Karpas-422 (cell line): Measurements from ENCODE around the gene MAGI2. TPM values are rescaled to one million over a fixed set of nuclear protein-coding genes. Genes with fewer than 3 reads are reported as not detected.

Experiments
- DNase-seq: peaks from one replicate; pipeline ENCODE4 v3.0.0-alpha.2; 2015
- H2AFZ ChIP-seq: fragments of 200-600 bp; sonication (generic); 2 replicates; pipeline ENCODE4 v1.6.1; 2014; ENCODE audit warnings: antibody characterized with exemption, low read length, mixed read lengths
- H3K27ac ChIP-seq: fragments of 200-600 bp; sonication (generic); 2 replicates; pipeline ENCODE4 v1.5.1; 2014; ENCODE audit warnings: mild to moderate bottlenecking, low read length, moderate library complexity
- H3K27me3 ChIP-seq: fragments of 200-600 bp; sonication (generic); 2 replicates; pipeline ENCODE4 v1.6.1; 2014; ENCODE audit warnings: low read length, mixed read lengths
- H3K36me3 ChIP-seq: fragments of 200-600 bp; sonication (generic); 2 replicates; pipeline ENCODE4 v1.6.1; 2014; ENCODE audit warnings: low read length, mixed read lengths; ENCODE audit not compliant: insufficient read depth
- H3K4me1 ChIP-seq: fragments of 200-600 bp; sonication (generic); 2 replicates; pipeline ENCODE4 v1.6.1; 2014; ENCODE audit warnings: mild to moderate bottlenecking, low read length, mixed read lengths
- H3K4me2 ChIP-seq: fragments of 200-600 bp; sonication (generic); 2 replicates; pipeline ENCODE4 v1.6.1; 2014; ENCODE audit warnings: low read length, low read depth, mild to moderate bottlenecking; ENCODE audit not compliant: poor library complexity, severe bottlenecking
- H3K4me3 ChIP-seq: fragments of 200-600 bp; sonication (generic); 2 replicates; pipeline ENCODE4 v1.5.1; 2014; ENCODE audit warnings: mild to moderate bottlenecking, antibody characterized with exemption, low read length, mixed read lengths
- H3K79me2 ChIP-seq: fragments of 200-600 bp; sonication (generic); 2 replicates; pipeline ENCODE4 v1.6.1; 2014; ENCODE audit warnings: mild to moderate bottlenecking, low read length, mixed read lengths
- H3K9ac ChIP-seq: fragments of 200-600 bp; sonication (generic); 2 replicates; pipeline ENCODE4 v1.6.0; 2014; ENCODE audit warnings: low read length
- H3K9me2 ChIP-seq: fragments of 200-600 bp; sonication (generic), shearing (Covaris generic); replicated peaks from 2 replicates; pipeline ENCODE4 v1.6.0; 2014; ENCODE audit warnings: mild to moderate bottlenecking, low read length, moderate library complexity; ENCODE audit not compliant: insufficient read depth
- H3K9me3 ChIP-seq: fragments of 300-700, 200-600 bp; sonication (generic); 2 replicates; pipeline ENCODE4 v1.6.1; 2014; ENCODE audit warnings: low read length, mixed read lengths
- H4K20me1 ChIP-seq: fragments of 200-600 bp; sonication (generic); 2 replicates; pipeline ENCODE4 v1.6.1; 2014; ENCODE audit warnings: mild to moderate bottlenecking, antibody characterized with exemption, low read length, low read depth; ENCODE audit not compliant: insufficient read depth
- total RNA-seq: library from RNA; depleted of rRNA; stranded (reverse); fragments of >200 nt; shearing (Covaris generic); gene quantifications from 2 replicates; pipeline ENCODE4 v1.2.3, GENCODE V29; 2014; ENCODE audit warnings: low replicate concordance

The MAGI2 gene
- total RNA-seq, 1 experiment from 2014 or later: 0.93 TPM

- Histone ChIP-seq H3K9ac (no peak overlapping the region), H4K20me1 (no peaks in the 10 kb centered on the region), H3K79me2 (no peaks in the 10 kb centered on the region), H3K4me1 (no peaks in the 10 kb centered on the region), H2AFZ (no peak overlapping the region), H3K9me3 (no peaks in the 10 kb centered on the region), H3K27ac (no peak overlapping the region), H3K4me3 (no peak overlapping the region), H3K27me3 (no peaks in the 10 kb centered on the region), H3K4me2 (no peak overlapping the region), H3K36me3 (no peaks in the 10 kb centered on the region), H3K9me2 (no peaks in the 10 kb centered on the region)
- no peak for DNase-seq
Observed at GRCh38 chr7:78562191-78562590, 891.3 kb downstream of the MAGI2 start.

- no peak for DNase-seq
- no peak overlapping the region for H2AFZ ChIP-seq
- H3K27me3 ChIP-seq: no peaks in the 10 kb centered on the region
- no peak overlapping the region for H3K4me3 ChIP-seq
- H3K9ac ChIP-seq: no peak overlapping the region
- H3K36me3 ChIP-seq: no peaks in the 10 kb centered on the region
- no peaks in the 10 kb centered on the region for H3K9me3 ChIP-seq
- no peaks in the 10 kb centered on the region for H3K79me2 ChIP-seq
- H3K4me2 ChIP-seq: no peak overlapping the region
- no peaks in the 10 kb centered on the region for H4K20me1 ChIP-seq
- H3K9me2 ChIP-seq: no peaks in the 10 kb centered on the region
- H3K27ac ChIP-seq: no peak overlapping the region
- no peaks in the 10 kb centered on the region for H3K4me1 ChIP-seq
Observed at GRCh38 chr7:78558566-78558965, 894.9 kb downstream of the MAGI2 start.

- Histone ChIP-seq H3K4me1 (no peaks in the 10 kb centered on the region), H3K9ac (no peak overlapping the region), H3K4me2 (no peak overlapping the region), H3K36me3 (no peaks in the 10 kb centered on the region), H3K4me3 (no peak overlapping the region), H4K20me1 (no peaks in the 10 kb centered on the region), H3K27me3 (no peaks in the 10 kb centered on the region), H2AFZ (no peak overlapping the region), H3K79me2 (no peaks in the 10 kb centered on the region), H3K9me3 (no peaks in the 10 kb centered on the region), H3K9me2 (no peaks in the 10 kb centered on the region), H3K27ac (no peak overlapping the region)
- no peak for DNase-seq
Observed at GRCh38 chr7:78543976-78544375, 909.5 kb downstream of the MAGI2 start.

GRCh38 chr7:78542981-78543380, 910.5 kb downstream of the MAGI2 start:
- 0 out of 2 replicates have a peak, but pooled peaks cover under 1% of the 10 kb centered on the region for H3K9me2 ChIP-seq
- no peak overlapping the region for H3K9ac ChIP-seq
- H3K4me2 ChIP-seq: no peak overlapping the region
- H3K9me3 ChIP-seq: no peaks in the 10 kb centered on the region
- no peaks in the 10 kb centered on the region for H4K20me1 ChIP-seq
- no peaks in the 10 kb centered on the region for H3K4me1 ChIP-seq
- no peaks in the 10 kb centered on the region for H3K79me2 ChIP-seq
- H3K27ac ChIP-seq: no peak overlapping the region
- H2AFZ ChIP-seq: no peak overlapping the region
- no peaks in the 10 kb centered on the region for H3K36me3 ChIP-seq
- DNase-seq: no peak
- no peak overlapping the region for H3K4me3 ChIP-seq
- no peaks in the 10 kb centered on the region for H3K27me3 ChIP-seq

- H4K20me1 ChIP-seq: no peaks in the 10 kb centered on the region
- H2AFZ ChIP-seq: no peak overlapping the region
- no peak for DNase-seq
- no peak overlapping the region for H3K9ac ChIP-seq
- H3K4me2 ChIP-seq: no peak overlapping the region
- H3K9me3 ChIP-seq: no peaks in the 10 kb centered on the region
- H3K27ac ChIP-seq: no peak overlapping the region
- H3K4me1 ChIP-seq: no peaks in the 10 kb centered on the region
- H3K9me2 ChIP-seq: 0 out of 2 replicates have a peak, but pooled peaks cover 3% of the 10 kb centered on the region
- H3K27me3 ChIP-seq: no peaks in the 10 kb centered on the region
- no peak overlapping the region for H3K4me3 ChIP-seq
- H3K36me3 ChIP-seq: no peaks in the 10 kb centered on the region
- H3K79me2 ChIP-seq: no peaks in the 10 kb centered on the region
Observed at GRCh38 chr7:78542541-78542940, 910.9 kb downstream of the MAGI2 start.

GRCh38 chr7:78539825-78540224, 913.6 kb downstream of the MAGI2 start:
- Histone ChIP-seq H3K36me3 (no peaks in the 10 kb centered on the region), H3K27ac (no peak overlapping the region), H4K20me1 (no peaks in the 10 kb centered on the region), H3K9me2 (0 out of 2 replicates have a peak, but pooled peaks cover 3% of the 10 kb centered on the region), H3K4me2 (no peak overlapping the region), H3K4me1 (no peaks in the 10 kb centered on the region), H3K9me3 (no peaks in the 10 kb centered on the region), H3K9ac (no peak overlapping the region), H2AFZ (no peak overlapping the region), H3K4me3 (no peak overlapping the region), H3K79me2 (no peaks in the 10 kb centered on the region), H3K27me3 (no peaks in the 10 kb centered on the region)
- no peak for DNase-seq

- Histone ChIP-seq H3K9me3 (no peaks in the 10 kb centered on the region), H3K9me2 (0 out of 2 replicates have a peak, but pooled peaks cover 3% of the 10 kb centered on the region), H3K27me3 (no peaks in the 10 kb centered on the region), H4K20me1 (no peaks in the 10 kb centered on the region), H3K79me2 (no peaks in the 10 kb centered on the region), H3K36me3 (no peaks in the 10 kb centered on the region), H3K27ac (no peak overlapping the region), H3K4me3 (no peak overlapping the region), H2AFZ (no peak overlapping the region), H3K4me1 (no peaks in the 10 kb centered on the region), H3K9ac (no peak overlapping the region), H3K4me2 (no peak overlapping the region)
- no peak for DNase-seq
Observed at GRCh38 chr7:78535655-78536054, 917.8 kb downstream of the MAGI2 start.

GRCh38 chr7:78530351-78530750, 923.1 kb downstream of the MAGI2 start:
- H3K4me2 ChIP-seq: no peak overlapping the region
- no peaks in the 10 kb centered on the region for H4K20me1 ChIP-seq
- no peaks in the 10 kb centered on the region for H3K27me3 ChIP-seq
- no peaks in the 10 kb centered on the region for H3K4me1 ChIP-seq
- no peak overlapping the region for H3K4me3 ChIP-seq
- DNase-seq: no peak
- no peaks in the 10 kb centered on the region for H3K36me3 ChIP-seq
- no peaks in the 10 kb centered on the region for H3K9me2 ChIP-seq
- H2AFZ ChIP-seq: no peak overlapping the region
- no peaks in the 10 kb centered on the region for H3K79me2 ChIP-seq
- H3K9me3 ChIP-seq: no peaks in the 10 kb centered on the region
- H3K9ac ChIP-seq: no peak overlapping the region
- no peak overlapping the region for H3K27ac ChIP-seq

- no peak overlapping the region for H3K27ac ChIP-seq
- H3K4me2 ChIP-seq: no peak overlapping the region
- no peaks in the 10 kb centered on the region for H3K9me3 ChIP-seq
- H2AFZ ChIP-seq: no peak overlapping the region
- no peaks in the 10 kb centered on the region for H3K4me1 ChIP-seq
- H3K9ac ChIP-seq: no peak overlapping the region
- H3K36me3 ChIP-seq: no peaks in the 10 kb centered on the region
- no peak for DNase-seq
- no peaks in the 10 kb centered on the region for H3K27me3 ChIP-seq
- H3K4me3 ChIP-seq: no peak overlapping the region
- no peaks in the 10 kb centered on the region for H4K20me1 ChIP-seq
- no peaks in the 10 kb centered on the region for H3K9me2 ChIP-seq
- no peaks in the 10 kb centered on the region for H3K79me2 ChIP-seq
Observed at GRCh38 chr7:78529392-78529791, 924.1 kb downstream of the MAGI2 start.
